SU-DHL-6 (cell line): ENCODE data around the gene KDM1B.

Experiments
- EZH2phosphoT487 ChIP-seq: fragments of 200-600 bp; sonication (generic), shearing (Covaris generic); conservative IDR thresholded peaks from 2 replicates; pipeline ENCODE4 v1.6.1; 2018; ENCODE audit warnings: mild to moderate bottlenecking, antibody characterized with exemption, low read length, moderate library complexity, mixed read lengths
- TF ChIP-seq, protein P1 (sequence below): fragments of 200-600 bp; sonication (generic); IDR thresholded peaks from one replicate; pipeline ENCODE4 v1.5.1; 2017; ENCODE audit warnings: antibody characterized with exemption, mild to moderate bottlenecking, low read length, moderate library complexity; ENCODE audit not compliant: insufficient read depth, poor library complexity, severe bottlenecking

GRCh38 chr6:18107061-18107460 is 48.2 kb upstream of the KDM1B start:
- TF ChIP-seq, protein P1, sequence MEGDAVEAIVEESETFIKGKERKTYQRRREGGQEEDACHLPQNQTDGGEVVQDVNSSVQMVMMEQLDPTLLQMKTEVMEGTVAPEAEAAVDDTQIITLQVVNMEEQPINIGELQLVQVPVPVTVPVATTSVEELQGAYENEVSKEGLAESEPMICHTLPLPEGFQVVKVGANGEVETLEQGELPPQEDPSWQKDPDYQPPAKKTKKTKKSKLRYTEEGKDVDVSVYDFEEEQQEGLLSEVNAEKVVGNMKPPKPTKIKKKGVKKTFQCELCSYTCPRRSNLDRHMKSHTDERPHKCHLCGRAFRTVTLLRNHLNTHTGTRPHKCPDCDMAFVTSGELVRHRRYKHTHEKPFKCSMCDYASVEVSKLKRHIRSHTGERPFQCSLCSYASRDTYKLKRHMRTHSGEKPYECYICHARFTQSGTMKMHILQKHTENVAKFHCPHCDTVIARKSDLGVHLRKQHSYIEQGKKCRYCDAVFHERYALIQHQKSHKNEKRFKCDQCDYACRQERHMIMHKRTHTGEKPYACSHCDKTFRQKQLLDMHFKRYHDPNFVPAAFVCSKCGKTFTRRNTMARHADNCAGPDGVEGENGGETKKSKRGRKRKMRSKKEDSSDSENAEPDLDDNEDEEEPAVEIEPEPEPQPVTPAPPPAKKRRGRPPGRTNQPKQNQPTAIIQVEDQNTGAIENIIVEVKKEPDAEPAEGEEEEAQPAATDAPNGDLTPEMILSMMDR: no peak
- no peak for TF ChIP-seq EZH2phosphoT487
